CD4-positive, alpha-beta T cell treated with Interleukin-10 for 1 hour (primary cell): ENCODE data around the gene RAB4A.

Source experiments
- DNase-seq: peaks from one replicate; pipeline ENCODE4 v3.0.0-alpha.2; 2020

The RAB4A gene, protein sequence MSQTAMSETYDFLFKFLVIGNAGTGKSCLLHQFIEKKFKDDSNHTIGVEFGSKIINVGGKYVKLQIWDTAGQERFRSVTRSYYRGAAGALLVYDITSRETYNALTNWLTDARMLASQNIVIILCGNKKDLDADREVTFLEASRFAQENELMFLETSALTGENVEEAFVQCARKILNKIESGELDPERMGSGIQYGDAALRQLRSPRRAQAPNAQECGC

DNA sequence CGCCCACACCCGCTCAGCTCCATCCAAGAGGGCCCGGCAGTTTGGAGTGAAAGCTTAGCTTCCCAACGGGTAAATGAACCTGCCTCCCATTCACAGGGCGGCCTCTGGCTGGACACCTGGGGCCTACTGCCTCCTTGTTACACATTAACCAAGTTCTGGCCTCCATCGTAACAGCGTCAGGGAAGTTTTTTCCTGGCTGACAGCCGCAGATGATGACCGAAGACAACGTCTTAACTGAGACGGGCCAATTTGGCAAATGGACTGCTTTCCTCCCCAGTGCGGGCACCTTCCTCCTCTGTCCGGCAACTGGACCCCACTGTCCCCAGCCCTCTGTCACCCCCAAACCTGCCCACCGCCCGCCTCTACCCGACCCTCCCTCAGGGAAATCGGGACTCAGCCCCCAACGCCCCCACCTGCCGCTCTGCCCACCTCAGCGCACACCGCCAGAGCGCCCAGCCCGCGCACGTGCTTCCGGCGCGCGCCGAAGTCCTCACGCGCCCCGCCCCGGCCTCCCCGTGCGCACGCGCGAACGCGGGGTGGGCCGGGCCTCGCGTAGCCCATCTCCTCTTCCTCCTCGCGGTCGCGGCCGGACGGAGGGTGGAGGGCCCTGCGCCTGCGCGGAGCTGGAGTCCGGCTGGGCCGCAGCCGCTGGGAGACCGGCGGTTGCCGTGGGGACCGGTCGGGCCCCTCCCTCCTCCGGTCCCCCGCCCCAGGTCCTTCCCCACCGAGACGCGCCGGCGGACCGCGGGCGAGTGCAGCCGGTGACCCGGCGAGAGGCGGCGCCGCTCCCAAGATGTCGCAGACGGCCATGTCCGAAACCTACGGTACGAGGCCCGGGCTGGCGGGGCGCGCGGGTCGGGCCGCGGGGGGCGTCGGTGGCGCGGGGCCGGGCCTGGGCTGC lies at the start of gene RAB4A:
Gene RAB4A (plus strand): TSS at position 565 of the 901 bp plus-strand sequence. CDS start 229 bp downstream, at position 794.
- peak; percentile 83 for DNase-seq

DNA sequence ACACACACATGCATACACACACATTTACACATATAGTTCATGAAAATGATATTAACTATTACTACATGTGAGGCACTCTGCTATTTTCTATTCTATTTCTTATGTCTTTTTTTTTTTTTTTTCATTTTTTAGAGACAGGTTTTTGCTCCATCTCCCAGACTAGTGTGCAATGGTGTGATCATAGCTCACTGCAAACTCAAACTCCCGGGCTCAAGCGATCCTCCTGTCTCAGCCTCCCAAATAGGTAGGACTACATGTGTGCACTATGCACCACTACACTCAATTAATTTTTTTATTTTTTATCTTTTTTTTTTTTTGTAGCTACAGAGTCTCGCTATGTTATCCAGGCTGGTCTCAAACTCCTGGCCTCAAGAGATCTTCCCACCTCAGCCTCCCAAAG lies 48.8 kb upstream of the RAB4A start:
- no peak for DNase-seq

DNA sequence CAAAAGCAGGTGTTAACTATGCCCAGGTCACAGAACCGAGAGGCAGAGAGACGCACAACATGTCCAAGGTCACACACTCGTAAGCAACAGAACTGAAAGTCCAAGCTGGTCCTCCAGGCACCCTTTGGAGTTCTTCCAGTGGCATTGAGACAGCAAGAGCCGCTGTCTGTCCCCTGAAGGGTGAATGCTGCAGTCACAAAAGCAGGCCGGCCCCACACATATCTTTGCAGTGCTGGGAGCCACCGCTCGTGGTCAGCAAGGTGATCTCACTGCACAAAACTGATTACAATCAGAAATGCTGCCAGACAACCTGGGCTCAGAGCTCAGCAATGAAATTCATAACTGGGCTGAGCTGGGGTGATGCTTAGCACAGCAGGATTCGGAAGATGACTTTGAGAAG lies 47.4 kb upstream of the RAB4A start:
- no peak for DNase-seq

DNA sequence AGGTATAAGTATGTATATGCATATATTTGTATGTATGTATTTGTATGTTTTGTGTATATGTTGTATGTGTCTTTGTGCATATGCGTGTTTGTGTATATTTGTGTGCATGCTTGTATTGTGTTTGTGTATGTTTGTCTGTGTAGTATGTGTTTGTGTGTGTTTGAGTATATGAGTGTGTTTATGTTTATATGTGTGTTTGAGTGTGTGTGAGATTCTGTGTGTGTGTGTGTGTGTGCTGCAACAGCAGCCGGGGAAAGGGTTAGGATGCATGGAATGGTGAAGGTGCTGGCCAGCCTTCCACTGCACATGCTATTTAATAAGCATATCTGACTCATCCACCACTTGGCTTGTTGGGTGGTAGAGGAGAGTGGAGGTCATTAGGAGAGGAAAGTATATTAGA lies 46.6 kb upstream of the RAB4A start:
- no peak for DNase-seq

DNA sequence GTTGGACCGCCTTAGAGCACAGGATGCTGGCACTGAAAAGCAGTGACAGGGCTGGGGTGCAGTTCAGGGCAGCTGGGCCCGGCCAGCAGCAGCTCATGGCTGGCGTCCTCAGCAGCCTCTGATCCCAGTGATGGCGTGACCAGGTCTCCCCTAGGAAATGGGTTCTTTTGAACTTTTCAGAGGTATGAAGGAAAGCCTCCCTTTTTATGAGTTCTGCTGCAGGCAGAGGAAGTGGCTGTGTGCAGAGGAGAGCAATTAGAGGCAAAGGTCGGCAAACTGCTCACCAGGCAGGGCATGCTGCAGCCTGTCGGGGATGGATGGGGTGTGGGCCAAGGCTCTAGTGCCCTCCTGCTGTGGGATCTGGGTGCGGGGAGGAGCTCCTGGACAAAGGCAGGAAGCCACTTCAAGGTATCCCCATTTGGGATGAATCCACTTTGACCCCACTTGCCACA lies 45.6 kb upstream of the RAB4A start:
- DNase-seq: no peak

DNA sequence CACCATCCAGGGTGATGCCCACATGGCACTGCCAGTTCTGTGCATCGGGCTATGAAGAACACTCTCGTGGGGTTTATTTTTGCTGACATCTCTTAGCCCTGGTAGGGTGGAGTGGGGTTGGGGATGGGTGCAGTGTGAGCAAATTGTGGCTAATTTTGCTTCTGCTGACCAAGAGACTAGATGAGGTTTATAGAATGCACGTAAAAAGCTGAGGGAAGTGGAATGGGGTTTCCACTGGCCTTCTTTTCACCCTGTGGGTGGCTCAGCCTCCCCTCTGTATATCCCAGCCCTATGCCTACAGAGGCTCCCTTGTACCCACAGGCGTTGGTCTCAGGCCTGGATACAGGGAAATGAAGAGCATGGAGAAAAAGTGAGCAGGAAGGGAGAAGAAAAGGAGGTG lies 44.1 kb upstream of the RAB4A start:
- no peak for DNase-seq

DNA sequence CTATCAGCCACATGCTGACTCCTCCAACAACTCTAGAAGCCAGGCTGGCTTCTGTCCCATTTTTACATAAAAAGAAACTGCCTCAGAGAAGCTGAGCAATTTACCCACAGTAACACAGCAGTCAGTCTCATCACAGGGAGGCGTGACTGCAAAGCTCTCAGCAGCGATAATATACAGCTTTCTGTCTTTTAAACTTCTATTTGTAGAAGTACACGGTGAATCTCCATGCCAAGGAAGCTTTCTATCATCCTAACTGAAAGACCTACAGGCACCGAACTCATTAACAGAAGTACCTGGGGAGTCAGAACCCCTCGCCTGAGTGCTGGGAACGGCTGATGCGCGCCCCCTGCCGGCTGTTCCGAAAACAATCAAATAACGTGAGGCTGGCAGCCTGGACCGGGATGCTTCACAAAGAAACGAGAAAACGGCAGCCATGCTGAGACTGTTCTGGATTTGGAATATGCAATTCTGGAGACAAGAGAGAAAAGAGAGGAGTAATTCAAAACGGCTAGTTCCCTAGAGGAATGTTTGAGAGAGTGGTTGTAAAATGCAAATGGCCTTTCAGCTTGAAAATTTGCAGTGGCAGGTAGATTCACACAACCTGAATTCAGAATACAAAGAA lies 43.5 kb upstream of the RAB4A start:
- DNase-seq: peak; percentile 84

DNA sequence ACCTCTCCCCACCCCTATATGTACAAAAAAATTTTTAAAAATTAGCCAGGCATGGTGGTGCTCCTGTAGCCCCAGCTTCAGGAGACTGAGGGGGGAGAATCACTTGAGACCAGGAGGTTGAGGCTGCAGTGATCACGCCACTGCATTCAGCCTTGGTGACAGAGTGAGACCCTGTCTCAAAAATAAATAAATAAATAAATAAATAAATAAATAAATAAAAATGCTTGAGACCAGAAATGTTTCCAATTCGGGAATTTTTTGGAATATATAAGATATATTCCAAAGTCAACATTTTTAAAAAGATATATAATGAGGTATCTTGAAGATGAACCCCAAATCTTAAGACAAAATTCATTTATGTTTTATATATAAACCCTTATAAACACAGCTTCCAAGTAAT lies 42.4 kb upstream of the RAB4A start:
- DNase-seq: no peak

DNA sequence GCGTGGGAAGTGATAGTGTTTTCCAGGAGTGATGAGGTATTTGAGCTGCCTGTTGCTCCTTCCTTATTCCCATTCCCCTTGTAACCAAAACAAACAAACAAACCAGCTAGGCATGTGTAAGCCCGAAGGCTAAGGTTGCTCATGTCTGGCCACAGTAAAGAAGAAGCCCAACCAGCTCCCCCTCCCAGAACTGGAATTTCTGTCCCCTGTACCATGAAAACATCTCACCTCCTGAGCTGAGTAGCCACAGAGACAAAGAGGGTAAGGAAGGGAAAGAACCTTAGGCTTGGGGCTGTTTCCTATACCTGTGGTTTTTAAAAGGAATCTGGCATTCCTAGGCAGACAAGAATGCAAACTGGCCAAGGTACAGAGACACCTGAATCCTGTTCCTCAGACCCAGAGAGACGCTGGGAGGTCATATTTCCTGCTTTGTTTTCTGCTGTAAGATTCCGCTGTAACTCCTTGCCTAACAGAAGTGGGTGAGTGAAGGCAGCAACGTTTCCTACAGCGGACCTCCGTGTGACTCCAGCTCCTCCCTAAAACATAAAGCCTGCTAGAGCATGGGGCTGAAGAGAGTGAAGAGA lies 41.7 kb upstream of the RAB4A start:
- DNase-seq: no peak

DNA sequence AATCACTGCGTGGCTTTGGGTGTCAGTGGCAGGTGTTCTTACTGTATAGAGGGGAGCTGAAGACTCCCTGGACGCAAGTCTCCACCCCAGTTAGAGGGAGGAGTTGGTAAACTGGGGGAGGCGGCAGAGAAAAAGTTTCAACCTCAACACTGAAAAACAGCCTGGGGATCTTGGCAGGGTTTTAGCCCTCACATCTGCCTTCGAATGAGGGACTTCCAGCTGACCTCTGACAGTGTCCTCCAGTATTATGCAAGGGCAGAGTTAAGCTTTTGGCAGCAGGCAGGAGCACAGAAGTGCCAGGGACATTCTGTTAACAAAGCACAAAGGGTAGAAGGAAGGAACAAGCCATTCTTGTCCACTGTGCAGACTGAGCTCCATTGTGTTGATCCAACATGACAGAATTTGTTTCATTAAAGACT lies 41.2 kb upstream of the RAB4A start:
- no peak for DNase-seq

DNA sequence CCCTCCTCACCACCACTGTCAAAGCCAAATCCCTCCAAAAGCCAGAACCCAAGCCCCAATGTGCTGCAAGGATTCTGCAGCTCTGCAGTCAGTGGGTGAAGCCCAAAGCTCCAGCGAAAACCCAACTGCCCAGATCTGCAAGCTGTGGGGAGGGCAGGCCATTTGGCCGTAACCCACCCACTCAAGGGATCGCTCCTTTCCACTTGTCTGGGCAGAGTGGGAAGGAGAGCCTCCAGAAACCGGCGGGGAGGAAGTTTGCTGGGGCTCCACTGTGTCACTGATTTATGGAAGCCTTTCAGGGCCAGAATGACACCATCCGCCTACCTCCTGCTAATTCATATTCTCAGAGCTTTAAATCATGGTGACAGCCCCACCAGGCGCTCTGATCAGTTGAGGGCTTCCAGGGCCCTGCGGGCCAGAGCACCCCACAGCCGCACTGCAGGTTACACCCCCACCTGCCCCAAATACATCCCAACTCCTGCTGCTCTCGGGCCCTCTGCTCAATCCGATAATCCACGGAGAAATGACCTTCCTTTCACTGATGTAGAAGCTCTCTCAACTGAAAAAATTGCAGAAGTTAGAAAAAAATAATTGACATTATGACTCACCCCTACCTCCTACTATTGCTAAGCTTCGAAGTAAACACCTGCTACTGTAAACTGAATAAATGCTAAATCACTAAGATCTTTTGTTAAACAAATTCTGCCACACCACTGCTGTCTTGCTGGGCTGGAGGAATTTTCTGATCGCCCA lies 40.6 kb upstream of the RAB4A start:
- no peak for DNase-seq

DNA sequence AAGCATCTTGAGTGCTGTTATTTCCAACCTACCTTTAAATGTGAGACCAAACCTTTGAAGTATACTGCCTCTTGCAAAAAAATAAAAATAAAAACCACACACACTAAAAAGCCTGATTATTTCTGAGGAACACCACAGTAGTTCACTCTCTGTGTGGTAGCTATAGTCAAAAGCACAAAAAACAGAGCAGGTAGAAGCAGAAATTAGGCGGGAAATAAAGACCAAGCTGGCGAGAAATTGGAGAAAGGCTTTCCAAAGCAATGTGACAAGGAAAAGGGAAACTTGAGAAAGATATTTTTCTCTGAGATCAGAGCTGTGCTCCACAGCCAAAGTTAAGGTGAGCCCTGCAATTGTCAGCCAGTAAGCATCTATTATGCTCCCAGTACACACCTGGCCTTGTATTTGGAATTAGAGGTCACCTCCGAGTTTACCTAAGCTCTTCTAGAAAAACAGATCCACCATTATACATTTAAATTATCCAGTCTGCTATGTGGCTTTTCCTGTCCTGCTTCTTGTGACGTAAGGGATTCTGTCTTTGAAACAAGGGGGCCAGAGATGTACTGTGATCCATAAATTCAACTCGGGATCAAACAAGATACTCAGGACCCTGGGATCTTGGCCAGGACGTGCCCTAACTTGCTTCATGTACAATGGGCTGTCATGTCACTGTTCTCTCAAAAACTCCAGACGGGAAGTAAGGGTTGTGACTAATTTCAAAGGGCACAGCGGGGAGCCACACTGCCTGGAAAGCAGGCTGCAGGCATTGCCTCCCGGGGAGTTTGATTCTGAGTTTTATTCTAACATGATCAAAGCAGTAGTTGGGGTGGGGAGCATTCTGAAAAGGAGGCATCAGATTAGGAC lies 39.8 kb upstream of the RAB4A start:
- DNase-seq: no peak

DNA sequence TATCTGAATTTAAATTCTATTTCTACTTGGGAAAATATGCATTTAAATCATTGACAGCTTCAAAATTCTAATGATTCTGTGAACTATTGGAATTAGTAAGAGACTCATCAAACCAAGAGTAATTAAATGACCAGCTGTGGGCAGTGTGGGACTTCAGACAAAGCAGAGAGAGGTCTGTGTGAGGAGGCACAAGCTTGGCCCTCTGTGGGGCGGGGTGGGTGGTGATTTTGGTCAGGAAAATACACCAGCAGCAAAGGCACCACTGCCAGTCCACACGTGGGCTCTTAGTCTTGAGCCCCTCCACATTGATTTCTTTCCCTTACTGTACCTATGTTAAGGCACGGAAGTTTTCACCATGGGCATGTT lies 39.2 kb upstream of the RAB4A start:
- DNase-seq: no peak

DNA sequence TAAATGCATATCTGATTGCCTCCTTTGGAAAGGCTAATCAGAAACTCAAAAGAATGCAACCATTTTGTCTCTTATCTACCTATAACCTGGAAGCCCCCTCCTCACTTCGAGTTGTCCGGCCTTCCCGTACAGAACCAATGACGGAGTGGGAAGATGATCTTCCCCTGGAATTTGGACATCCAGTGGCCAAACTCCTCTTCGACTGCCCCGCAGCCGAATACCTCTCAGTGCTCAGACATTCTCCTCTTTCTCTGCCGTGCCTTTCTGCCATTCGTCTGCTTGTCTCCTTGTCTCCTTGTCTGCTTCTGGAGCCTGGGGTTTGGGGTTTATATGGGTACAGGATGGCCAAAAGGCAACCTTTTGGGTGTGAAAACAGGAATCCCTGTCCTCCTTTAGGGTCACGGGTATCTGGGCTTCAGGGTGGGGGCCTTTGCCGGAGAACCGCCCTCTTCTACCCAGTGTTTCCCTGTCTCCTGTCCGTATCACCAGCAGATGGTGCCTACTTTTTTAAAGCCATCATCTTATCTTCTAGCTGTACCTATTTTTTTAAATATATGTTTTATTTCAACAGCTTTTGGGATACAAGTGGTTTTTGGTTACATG lies 35.9 kb upstream of the RAB4A start:
- DNase-seq: no peak

DNA sequence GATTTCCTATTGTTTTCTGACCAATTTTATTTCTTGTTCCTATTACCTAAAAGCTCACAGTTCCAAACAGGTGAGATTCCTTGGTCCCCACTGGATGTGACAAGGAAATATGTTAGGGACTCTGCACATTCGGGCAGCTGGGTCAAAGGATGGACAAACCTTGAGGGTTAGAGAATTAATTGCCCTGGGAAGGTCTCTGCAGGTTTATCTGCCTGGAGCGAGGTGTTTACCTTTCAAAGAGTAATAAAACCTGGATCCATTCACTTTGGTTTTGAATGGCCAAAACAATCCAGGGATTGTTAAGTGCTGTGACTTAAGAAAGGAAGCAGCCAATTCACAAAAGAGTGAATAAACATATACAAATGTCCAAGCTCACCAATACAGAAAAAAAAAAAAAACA lies 33.6 kb upstream of the RAB4A start:
- DNase-seq: no peak

DNA sequence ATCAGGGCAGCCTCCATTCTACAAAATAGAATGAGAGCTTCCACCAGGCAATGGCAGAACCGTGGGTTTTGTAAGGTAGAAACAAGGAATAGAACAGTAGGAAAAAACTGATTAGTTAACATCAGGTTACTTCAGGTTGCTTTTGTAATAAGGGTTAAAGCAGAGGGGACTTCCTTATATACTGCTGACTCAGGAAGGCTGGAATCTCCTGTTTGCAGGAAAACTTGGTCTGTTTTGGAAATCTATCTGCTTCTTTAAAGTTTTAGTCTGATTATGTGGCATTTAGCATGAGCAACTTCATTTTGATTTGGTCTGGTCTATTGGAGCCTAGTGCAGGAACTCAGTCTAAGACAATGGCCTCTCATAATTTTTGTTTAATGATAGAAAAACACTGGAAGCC lies 32.7 kb upstream of the RAB4A start:
- DNase-seq: no peak

DNA sequence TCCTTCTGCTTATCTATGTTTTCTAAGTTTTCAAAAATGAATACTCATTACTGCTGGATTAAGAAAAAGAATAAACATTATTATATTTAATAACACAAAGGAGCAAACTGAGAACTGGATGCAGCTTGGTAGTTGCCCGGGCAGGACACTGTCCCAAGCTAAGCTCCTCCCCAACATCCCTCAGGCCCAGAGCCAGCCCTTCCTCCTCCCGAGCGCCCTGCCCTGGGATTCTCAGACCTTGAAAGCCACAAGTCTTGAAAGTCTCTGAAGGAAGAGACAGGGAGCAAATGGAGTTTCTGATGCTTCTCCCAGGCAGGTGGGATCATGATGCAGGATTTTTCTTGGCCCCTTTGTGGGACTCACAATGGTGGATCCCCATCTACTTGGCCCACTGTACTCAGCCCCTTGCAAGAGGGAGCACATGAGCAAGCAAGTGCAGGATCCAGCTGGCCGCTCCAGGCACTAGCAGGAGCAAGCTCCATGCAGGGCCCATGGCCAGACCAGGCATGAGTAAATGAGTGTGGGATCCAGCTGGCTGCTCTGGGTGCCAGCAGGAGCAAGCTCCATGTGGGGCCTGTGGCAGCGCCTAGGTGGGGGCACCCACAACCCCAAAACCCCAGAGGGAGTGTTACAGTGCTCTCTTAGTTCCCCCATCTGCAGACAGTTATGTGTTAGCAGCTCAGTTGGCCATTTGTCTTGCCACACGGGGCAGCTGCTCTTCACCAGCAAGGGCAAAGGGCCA lies 32.1 kb upstream of the RAB4A start:
- DNase-seq: no peak

DNA sequence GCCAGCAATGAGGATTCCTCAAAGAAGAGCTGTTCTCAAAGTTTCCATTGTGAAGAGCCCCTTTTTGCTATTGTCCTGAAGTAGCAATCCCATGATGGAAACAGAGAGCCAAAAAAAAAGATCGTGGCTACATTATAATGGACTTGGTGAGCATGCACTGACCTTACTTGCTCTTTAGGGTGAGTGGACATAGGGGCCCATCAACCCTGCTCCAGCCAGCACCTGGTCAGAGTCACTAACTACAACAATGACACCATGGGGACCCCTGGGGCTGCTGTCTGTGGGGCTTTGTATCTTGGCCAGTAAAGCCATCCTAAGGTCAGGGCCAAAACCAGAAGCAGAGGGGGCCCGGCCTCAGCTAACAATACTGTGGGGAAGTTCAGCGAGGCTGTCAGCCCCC lies 30.4 kb upstream of the RAB4A start:
- DNase-seq: no peak

DNA sequence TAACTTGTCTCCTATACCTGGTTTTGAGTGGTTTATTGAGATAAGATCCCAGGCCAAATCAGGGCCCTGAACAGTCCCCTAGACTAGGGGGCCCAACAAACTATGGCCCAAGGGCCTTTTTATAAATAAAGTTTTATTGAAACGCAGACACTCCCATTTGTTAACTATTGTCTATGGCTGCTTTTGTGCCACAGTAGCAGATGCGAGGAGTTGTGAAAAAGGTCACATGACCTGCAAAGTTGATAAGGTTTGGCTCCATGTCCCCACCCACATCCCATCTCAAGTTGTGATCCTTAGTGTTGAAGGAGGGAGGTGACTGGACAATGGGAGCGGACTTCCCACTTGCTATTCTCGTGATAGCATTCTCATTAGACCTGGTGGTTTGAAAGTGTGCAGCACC lies 29.5 kb upstream of the RAB4A start:
- DNase-seq: no peak

DNA sequence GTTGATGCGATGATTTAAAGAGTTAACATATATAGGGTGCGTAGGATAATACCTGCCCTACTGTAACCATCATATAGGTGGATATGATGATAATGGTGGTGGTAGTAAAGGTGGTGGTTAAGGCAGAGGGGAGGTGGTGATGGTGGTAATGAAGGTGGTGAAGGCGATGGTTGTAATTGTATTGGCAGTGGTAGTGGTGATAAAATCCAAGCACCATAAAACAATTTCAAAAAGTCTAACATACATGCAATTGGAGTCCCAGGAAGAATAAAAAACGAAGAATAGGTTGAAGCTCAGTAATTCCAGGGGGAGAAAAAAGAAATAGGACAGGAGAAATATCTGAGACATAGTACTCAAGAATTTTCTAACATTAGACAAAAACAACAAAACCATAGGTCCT lies 27.3 kb upstream of the RAB4A start:
- DNase-seq: no peak

DNA sequence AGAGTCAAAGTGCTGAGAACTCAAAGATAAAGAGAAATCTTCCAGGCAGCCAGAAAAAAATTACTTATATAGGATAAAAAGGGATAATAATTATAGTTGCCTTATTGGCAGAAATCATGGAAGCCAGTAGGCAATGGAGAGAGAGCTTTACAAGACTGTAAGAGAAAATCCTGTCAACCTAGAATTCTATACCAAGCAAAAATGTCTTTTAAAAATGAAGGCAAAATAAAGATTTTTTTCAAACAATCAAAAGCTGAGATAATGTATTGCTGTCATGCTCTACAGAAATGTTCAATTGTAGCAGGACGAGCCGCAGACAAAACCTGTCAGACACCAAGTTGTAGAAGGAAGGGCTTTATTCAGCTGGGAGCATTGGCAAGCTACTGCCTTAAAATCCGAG lies 26.8 kb upstream of the RAB4A start:
- DNase-seq: no peak
